ENCODE data around the gene SLC6A8.

The SLC6A8 gene

GRCh38 chrX:153648358-153649177, 39.2 kb upstream of the SLC6A8 start:
- peak; percentile 37 for DNase-seq

GRCh38 chrX:153649178-153649914, 38.4 kb upstream of the SLC6A8 start:
- peak; percentile 74 for DNase-seq

GRCh38 chrX:153649915-153650782, 37.6 kb upstream of the SLC6A8 start:
- DNase-seq = peak; percentile 46

GRCh38 chrX:153650959-153651358, 36.8 kb upstream of the SLC6A8 start:
- peak; percentile 33 for DNase-seq

GRCh38 chrX:153651540-153652079, 36.1 kb upstream of the SLC6A8 start:
- DNase-seq = peak; percentile 56

GRCh38 chrX:153653556-153653955, 34.2 kb upstream of the SLC6A8 start:
- DNase-seq = no peak

- peak; percentile 29 for DNase-seq
Measured at GRCh38 chrX:153657161-153657560, 30.6 kb upstream of the SLC6A8 start.

- no peak for DNase-seq
Measured at GRCh38 chrX:153659268-153659667, 28.5 kb upstream of the SLC6A8 start.

- DNase-seq = peak; percentile 80
Measured at GRCh38 chrX:153662266-153662665, 25.5 kb upstream of the SLC6A8 start.

GRCh38 chrX:153665726-153666306, 21.9 kb upstream of the SLC6A8 start:
- DNase-seq = no peak

GRCh38 chrX:153667281-153667955, 20.3 kb upstream of the SLC6A8 start:
- no peak for DNase-seq

- DNase-seq = peak; percentile 85
Measured at GRCh38 chrX:153667956-153668396, 19.8 kb upstream of the SLC6A8 start.

- no peak for DNase-seq
Measured at GRCh38 chrX:153668423-153669173, 19.1 kb upstream of the SLC6A8 start.

- DNase-seq = peak; percentile 56
Measured at GRCh38 chrX:153669174-153669890, 18.4 kb upstream of the SLC6A8 start.

GRCh38 chrX:153669901-153670731, 17.6 kb upstream of the SLC6A8 start:
- no peak for DNase-seq

- peak; percentile 46 for DNase-seq
Measured at GRCh38 chrX:153670748-153671588, 16.8 kb upstream of the SLC6A8 start.

- no peak for DNase-seq
Measured at GRCh38 chrX:153671589-153672530, 15.9 kb upstream of the SLC6A8 start.
